HG03354 (cell line): Measurements from ENCODE around the gene CSNK2A3.

Experiments used
- ATAC-seq: cut with Tn5 transposase; IDR thresholded peaks from one replicate; pipeline ENCODE4 v1.9.1; 2021; ENCODE audit warnings: mild to moderate bottlenecking; ENCODE audit not compliant: unreplicated experiment, poor library complexity, severe bottlenecking

Gene CSNK2A3

DNA sequence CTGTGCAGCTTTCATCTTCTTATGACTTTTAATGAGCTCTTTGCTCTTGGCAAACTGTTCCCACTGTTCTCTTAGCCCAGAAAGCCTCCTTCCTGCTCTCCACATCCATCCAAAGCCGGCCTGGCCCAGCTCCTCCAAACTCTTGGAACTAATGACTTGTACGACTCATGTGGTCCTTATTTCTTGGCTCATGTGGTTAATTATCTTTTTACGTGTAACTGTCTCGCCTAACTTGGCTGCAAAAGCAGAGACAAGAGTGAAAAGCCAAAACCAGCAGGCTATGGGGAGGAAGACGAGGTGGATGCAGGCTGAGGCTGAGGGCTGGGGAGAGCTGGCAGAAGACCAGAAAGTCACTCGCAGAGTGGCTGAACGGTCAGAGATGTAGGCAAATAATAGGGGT, 5.5 kb downstream of the CSNK2A3 start:
- no peak for ATAC-seq

DNA sequence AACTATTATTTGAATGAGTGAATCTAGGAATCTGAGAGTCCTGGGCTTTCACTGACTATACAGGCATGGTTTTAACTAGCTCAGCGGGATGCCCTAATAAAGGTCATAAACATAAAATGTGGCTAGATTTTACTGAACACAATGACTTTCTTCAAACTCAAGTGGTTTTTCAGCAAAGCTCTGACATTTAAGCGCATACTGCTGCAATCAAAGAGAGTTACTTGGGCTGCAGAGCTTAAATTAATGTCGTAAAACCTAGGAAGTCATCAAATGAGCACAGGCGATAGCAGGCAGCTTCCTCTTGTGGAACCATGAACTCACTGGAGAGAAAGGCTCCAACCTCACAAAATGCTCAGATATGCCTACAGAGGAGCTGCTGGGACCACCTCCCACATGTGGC, 6.7 kb downstream of the CSNK2A3 start:
- no peak for ATAC-seq

DNA sequence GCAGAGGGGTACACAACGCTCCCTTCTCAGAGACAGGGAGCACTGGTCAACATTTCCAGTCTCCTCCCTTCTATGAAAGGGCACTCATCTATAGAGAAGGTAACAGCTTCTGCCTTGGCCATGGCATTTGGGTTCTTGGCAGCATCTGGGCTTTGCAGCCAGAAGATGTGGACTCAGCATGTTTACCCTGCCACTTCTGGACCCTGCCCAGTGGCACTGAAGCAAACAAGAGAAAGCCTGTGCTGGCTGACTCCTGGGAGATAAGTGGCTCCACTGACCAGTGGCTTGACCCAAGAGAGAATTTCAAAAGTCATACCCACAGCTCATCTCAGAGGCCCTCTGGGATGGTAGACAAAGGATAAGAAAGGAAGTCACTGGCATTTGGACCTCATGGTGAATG, 8.0 kb downstream of the CSNK2A3 start:
- ATAC-seq, result no peak

DNA sequence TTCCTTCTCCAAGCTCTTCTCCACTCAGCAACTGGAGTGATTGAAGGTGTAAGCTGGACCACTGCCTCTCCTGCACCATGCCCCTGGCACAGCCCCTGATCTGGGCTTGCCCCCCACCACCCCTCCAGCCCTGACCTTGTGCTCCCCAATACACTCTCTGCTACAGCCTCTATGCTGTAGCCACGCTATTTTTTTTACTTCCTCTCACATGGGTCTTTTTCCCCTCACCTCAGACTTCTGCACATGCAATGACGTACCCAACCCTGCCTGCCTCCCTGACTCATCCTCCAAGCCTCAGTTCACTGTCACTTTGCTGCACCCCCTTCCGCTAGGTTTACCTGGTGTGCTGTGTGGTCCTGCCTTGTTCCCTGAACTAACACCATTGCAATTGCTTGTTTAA, 9.0 kb downstream of the CSNK2A3 start:
- no peak for ATAC-seq

DNA sequence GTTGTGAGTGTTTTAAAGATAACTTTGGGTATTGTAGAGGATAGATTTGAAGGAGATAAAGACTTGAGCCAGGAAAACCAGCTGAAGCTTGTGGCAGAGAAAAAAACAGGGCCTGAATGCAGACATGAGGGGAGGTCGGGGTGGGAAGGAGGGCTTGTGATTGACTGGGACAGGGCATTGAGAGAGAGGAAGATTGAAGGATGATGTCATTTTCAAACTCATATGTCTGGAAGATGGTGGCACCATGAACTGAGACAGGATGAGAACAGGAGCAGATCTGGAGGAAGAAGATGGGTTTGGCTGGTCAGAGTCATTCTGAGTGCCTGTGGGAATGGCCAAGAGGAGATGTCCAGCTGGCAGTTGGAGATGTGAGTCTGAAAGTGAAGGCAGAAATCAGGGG, 14.7 kb downstream of the CSNK2A3 start:
- no peak for ATAC-seq

DNA sequence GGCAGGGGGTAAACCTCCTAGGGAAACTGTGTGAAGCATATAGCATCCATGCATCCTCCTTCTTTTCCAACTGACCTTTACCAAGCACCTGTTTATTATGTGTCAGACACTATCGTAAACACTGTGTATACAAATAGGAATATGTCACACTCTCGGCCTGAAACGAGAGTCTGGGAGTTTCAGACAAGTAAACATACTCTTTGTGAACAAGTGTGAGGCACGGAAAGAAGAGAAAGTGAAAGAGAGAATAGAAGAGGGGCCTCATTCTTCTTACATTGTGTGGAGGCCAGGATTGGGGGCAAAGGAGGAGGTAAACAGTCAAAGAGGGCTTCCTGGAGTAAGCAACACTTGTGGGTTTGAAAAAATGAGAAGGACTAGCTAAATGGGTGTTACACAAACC, 16.4 kb downstream of the CSNK2A3 start:
- no peak for ATAC-seq

DNA sequence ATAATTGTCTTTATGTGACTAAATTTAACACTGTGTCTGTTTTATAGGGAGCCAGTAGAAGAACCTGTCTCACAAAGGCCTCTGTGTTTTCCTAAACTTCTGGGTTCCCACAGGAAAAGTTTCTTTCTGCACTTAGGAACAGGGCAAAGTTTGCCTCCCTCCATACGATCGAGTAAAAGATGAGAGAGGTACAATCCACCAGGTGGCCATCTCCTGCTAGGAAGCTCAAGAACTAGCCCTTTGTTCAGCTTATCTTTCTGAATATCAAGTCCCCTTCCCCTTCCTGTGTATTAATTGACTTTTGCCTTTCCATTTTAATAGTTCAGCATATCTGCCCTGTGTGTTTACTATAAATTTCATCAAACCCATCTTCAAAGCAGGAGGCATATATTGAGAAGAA, 18.0 kb downstream of the CSNK2A3 start:
- no peak for ATAC-seq

DNA sequence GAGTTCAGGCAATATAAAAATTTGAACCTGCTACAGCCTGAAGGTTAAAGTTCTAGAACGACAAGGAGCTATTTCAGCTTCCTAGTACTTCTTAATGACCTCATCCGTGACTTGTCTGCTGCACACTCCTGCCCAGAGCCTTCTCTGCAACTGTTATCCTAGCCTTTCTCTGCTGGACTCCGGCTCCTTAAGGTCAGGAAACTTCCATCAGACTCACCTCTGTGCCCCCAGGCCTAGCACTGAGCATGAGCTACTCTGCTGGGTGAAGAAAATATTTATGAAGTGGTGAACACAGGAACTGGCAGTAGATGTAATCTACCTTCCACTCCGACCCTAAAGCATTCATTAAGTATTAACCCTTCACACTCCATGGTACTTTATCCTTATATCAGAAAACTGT, 18.4 kb downstream of the CSNK2A3 start:
- no peak for ATAC-seq

DNA sequence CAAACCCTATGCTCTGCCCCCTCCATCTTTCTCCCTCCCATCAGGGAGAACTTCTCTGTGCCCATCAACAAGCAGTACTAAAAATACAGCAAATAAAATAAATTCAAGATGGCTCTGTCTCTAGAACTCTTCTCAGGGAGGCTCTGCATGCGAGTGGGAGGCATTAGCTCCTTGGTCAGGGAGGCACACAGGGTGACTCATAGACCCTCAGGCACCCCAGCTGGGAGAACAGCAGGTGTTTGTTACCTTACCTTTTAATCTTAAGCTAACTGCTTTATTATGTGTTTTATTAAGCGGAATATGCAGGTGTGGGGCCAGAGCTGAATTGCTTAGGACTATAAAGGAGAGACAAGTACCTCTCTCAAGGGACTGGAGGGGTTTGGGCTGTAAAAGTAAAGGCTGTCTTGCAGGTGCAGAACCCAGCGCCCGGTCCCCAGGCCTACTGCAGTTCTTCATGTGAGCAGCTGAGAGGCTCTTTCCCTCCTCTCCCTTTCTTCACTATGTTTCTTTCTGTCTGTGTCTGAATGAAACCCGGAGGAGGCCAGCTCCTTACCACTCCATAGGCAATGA, 20.8 kb downstream of the CSNK2A3 start:
- no peak for ATAC-seq

DNA sequence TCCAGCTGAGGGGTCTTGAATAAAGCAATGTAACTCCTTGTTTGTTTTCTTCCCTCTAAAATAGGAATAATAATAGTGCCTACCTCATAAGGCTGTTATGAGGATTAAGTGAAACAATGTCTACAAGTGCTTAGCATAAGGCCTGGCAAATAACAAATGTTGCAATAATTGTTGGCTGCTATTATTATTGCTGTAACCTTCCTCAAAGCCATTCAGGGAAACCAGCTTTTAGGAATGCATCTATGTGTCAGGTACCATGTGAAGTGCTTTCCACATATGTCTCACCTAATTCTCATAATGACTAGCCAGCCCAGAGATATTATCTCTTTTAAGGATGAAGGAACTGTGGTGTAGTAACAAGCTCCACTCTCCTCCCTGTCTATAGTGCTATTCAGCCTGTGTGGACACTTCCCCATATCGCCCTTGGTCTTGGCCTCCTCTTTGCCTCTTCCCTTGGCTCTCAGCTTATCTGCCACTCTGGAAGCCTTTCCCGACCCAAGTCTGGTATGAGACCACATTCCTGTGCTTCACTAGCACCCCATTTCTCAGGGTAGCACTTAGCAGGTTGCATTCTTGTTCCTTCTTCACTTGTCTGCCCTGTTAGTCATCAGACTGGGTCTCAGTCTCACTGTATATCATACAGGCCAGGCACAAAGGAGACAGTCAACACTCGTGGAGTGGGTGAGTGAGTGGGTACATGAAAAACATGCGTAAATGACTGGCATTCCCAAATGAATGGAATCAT, 23.8 kb downstream of the CSNK2A3 start:
- no peak for ATAC-seq

DNA sequence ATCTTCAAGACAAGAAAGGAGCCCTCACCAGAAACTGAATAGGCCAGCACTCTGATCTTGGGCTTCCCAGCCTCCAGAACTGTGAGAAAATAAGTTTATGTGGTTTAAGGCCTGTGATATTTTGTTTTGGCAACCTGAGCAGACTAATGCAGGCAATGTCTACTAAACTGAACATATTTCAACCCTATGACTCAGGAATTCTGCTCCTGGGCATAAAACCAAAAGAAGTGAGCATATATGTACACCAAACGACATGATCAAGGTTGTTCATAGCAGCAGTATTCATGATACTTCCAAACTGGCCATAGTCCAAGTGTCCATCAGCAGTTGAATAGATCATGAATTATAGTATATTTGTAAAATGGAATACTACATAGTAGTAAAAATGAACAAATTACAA, 29.0 kb downstream of the CSNK2A3 start:
- ATAC-seq, result no peak

DNA sequence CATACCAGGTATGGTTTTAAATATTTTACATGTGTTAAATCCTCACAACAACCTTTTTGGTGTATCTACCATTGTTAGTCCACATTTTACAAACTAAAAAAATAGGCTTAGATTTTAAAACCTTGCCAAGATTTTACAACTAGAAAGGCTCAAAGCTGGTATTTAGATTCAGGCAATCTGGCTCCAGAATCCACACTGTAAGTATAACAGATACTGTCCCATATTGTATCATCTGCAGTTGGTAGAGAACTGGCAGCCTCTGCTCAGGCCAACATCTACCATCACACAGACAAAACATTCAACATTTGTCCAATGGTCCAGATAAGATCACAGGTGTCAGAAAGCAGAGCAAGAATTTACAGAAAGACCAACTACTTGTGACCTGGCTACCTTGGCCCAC, 30.9 kb downstream of the CSNK2A3 start:
- no peak for ATAC-seq

DNA sequence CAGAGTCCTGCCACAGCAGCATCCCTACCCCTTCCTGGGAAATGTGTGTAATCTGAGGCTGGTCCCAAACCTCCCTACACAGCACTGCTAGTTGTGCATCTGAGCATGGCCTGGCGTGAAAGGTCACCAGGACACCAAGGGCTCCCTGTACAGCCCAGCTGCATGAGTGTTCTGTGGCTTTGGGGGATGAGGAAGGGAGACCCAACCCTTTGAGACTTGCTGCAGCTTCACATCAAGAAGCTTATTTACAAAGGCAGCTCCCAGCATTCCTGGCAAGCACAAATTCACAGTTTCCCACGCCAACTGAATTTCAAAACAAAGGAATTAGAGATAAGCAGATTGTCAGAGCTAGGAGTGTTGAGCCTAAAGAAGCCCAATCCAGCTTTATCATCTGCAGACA, 32.2 kb downstream of the CSNK2A3 start:
- ATAC-seq, result no peak

DNA sequence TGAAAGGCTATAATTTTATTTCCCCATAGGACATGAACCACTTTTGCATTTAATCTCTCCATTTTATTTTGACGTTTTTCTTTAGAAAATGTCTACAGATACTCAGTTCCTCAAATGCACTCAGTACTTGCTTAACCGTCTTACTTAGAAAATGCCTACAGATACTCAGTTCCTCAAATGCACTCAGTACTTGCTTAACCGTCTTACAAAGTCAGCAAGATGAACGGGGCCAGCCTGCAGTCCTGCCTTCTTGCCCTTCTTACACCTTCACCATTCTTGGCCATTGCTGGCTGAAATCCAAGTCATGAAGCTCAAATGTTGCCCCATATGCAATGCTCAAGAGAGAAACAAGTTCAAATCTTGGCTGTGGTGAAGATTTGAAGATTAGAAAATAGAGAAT, 34.1 kb downstream of the CSNK2A3 start:
- no peak for ATAC-seq

DNA sequence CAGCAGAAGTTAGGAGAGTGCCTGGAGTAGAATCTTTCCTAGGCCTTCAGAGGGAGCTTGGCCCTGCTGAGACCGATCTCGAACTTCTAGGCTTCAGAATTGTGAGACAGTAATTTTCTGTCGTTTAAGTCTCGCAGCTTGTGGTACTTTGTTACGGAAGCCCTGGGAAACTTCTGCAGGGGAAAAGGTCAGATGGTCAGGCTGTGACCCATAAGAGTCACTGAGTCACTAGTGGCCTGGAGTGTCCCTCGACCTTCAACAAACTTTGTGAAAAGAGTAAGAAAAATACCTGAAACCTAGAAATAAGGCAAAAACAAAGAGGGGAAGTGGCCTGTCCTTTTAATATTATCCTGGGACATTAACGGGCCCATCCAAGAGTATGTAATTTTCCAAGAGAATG, 34.6 kb downstream of the CSNK2A3 start:
- ATAC-seq, result no peak

DNA sequence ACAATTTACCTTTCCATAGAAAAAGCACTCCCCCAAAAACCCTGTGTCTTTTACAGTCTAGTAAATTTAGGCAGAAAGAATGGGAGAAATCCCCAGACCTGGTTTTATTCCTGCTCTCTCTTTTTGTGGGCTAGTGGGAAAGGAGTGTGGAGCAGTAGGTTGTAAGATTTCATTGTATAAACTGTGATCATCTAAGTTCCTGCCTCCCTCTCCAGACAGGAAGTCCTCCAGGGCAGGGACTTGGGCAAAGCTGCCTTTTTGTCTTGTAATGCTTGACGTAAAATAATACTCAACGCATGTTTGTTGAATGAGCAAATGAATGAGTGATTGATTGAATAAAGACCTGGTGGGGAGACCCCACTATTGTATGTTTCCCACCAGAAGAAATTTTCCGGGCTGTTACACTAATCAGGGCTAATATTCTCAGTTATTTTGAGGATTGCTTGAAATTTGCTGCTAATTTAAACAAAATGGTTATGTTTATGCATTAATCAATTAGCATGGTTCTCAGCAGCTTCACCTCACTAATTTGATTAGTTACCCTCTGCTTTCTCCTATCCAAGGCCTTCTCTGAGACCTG, 36.3 kb downstream of the CSNK2A3 start:
- ATAC-seq, result no peak

DNA sequence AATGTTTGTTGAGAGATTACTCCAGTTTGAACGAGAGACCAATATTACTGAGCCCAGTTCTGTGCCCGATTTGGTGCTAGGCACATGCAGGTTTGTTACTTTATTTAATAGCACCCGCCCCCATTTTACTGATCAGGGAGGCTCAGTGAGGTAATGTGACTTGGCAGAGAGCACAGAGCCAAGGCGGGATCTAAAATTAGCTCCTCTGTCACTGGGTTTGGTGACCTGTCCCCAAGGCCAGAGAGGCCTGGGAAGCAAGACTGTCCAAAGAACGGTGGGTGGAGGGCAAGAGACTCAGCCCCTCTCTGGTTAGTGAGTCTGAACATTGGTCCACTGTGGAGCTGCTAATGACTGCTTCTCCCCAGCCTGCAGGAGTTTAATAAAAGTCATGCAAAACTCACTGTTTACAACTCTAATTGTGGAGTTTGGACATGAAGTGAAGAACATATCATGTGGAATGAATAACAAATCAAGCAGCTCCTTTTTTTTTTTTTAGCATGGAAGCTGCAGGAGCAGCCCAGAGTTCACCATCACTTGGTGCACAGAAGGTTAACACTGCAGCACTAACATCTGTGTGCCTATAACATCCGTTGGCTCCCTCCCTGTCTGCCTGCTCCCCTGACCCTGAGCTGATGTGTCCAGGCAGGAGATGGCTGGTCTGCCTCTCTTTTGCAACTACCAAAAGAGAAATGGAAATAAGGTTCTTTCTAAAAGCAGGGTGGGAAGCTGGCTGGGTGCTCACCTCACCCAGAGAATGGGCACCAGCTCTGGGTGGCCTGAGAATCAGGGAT, 39.0 kb downstream of the CSNK2A3 start:
- no peak for ATAC-seq

DNA sequence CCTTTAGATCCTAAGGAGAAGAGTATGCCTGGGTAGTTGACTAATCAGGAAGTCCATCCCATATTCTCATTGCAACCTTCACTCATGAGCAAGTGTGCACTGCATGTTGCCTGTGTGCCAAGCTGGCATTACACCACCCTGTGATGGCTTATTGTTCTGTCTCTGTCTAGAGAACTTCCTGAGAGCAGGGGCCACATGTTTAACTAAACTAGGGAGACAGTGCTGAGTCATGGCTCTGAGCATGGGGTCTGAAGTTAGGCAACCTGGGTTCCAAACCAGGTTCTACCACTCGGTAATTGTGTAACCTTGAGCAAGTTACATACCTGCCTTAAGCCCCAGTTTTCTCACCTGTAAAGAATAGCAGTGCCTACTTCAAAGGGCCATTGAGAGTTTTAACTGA, 39.6 kb downstream of the CSNK2A3 start:
- ATAC-seq, result no peak

DNA sequence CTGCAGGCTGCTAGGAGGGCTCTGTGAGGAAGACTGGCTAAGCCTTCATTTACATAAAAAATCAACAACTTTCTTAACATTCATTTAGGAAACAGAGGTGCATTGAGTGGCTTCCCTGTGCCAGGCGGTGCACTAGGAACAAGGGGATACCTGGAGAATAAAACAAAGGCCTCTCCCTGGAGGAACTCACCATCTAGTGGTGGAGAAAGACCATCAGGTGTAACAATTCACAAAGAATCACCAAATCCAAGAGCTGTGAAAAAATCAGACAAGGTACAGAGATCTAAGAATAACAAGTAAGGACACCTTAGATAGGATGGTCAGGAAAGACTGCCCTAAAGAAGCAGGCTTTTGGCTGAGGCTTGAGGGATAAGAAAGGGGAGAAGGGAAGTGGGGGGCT, 40.3 kb downstream of the CSNK2A3 start:
- ATAC-seq, result no peak

DNA sequence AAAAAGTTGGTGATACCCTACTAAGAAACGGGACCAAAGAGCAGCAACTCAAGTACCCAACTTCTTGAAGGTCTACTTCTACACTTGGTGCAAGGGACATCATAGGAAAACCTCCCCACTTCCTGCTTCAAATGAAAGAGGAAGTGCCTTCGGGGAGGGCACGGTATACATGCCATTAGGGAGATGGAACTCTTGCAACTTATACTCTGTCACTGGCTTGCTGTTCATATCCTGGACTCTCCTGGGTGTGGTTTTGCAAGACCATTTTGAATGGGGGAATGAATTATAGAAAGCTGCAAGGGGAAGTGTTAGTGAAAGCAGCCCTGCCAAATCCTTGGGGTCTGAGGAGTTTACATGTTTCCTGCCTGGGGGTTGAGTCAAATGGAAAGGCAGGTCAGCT, 41.9 kb downstream of the CSNK2A3 start:
- ATAC-seq, result no peak

DNA sequence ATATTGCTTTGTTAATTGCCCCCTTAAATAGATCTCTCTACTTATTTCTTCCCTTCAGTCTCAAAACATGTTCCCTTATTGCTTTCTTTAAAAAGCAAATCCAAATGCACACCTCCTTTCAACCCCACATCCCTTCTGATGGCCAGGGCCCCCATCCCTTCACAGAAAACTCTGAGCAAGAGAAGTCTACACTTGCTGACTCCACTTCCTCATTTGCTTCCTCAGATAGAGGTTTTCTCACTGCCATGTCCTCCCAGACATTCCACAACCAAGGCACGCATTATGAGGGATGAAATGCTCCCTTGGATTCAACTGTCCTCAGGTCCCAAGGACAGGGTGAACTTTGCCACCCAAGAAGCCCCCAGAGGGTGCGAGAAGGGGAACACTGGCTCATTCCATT, 43.1 kb downstream of the CSNK2A3 start:
- no peak for ATAC-seq
